ENCODE measurements around the gene USP40. TPM values are rescaled to one million over a fixed set of nuclear protein-coding genes. Genes with fewer than 3 reads are reported as not detected.

The USP40 gene
- total and polyA plus RNA-seq, 9 of the 15 experiments (the other 6 are each of a cell fraction or from before 2014, with no cell fraction given): 5.5 to 15.0 (median 9.3) TPM

DNA sequence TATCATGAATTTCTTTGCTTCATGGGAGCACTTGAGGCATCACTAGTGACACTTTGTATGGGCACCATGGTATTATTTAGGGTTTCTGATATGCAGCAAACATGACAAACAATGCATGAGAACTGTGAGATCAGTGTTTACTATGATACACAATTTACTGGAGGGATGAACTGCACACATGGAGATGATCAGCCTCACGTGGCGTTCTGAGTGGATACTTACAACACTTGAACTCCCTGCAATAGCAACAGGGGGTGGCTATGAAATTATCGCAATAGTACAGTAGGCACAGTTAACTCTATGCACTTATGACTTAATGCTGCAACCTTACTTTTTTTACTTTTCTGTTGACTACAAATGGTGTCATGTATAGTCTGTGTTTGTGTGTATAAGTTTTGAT is 32.4 kb upstream of the USP40 start:
- no peak for ATAC-seq
- Histone ChIP-seq H3K4me3 (no peak overlapping the region), H3K4me1 (replicated peaks in 1 of 2; ENCODE audit: control insufficient read depth in 2 of 2, insufficient read depth in 2 of 2, low read length in 2 of 2) (no peaks in the 10 kb centered on the region), H3K4me2 (ENCODE audit: insufficient read depth, low read length) (no peak overlapping the region), H3K36me3 (ENCODE audit: control insufficient read depth, insufficient read depth, low read length) (no peaks in the 10 kb centered on the region), H3K27ac (ENCODE audit: extremely low read depth, low read depth, low read length) (no peak overlapping the region), H3K9me3 (replicated peaks; ENCODE audit: control insufficient read depth, insufficient read depth, low read depth, low read length) (no peaks in the 10 kb centered on the region), H3K9ac (ENCODE audit: insufficient read depth in 1 of 2, low read depth in 2 of 2, low read length in 2 of 2) (no peak overlapping the region), H3K27me3 (ENCODE audit: control insufficient read depth in 2 of 2, insufficient read depth in 2 of 2, low read length in 2 of 2) (no peaks in the 10 kb centered on the region), H2AFZ (ENCODE audit: low read depth, low read length) (no peak overlapping the region), H4K20me1 (replicated peaks; ENCODE audit: control insufficient read depth, insufficient read depth, low read length) (no peaks in the 10 kb centered on the region), H3K9me1 (ENCODE audit: control insufficient read depth, insufficient read depth, low read length) (no peaks in the 10 kb centered on the region), H3K79me2 (ENCODE audit: control insufficient read depth, insufficient read depth, low read length) (no peaks in the 10 kb centered on the region)
- WGBS (ENCODE audit: insufficient coverage, low coverage, missing lambda C conversion rate): 7% methylated on average over 3 of the region's 3 CpGs
- intact Hi-C loops (cut with micrococcal nuclease) (no loop called here), in situ Hi-C loops (cut with MboI) (no loop called here)
- FAIRE-seq: no peak
- BruUV-seq (replicated peaks): no TSS peak
- CTCF ChIA-PET (ENCODE audit: low intra/inter-chr PET ratio): no interaction called here
- DNase-seq (ENCODE audit: extremely low read depth in 1 of 4, low spot score in 3 of 4): no peak
- POLR2A ChIA-PET: no interaction called here
- TF ChIP-seq ZNF174 (CRISPR knock-in tag; IDR thresholded peaks at IDR 0.05) (no peak), SLC30A9 (CRISPR knock-in tag; IDR thresholded peaks at IDR 0.05) (no peak), CBX1 (IDR thresholded peaks at IDR 0.05; ENCODE audit: low read depth) (no peak), JUND (IDR thresholded peaks at IDR 0.05; ENCODE audit: borderline replicate concordance, low read depth, low read length) (no peak), JUND (tag; IDR thresholded peaks at IDR 0.05; ENCODE audit: borderline replicate concordance, low read depth, low read length) (no peak), ZNF3 (CRISPR knock-in tag; IDR thresholded peaks at IDR 0.05) (no peak), DPF2 (IDR thresholded peaks at IDR 0.05) (no peak), ZNF778 (CRISPR knock-in tag; IDR thresholded peaks at IDR 0.05) (no peak), FOXJ2 (tag; IDR thresholded peaks at IDR 0.05) (no peak), NRF1 (conservative IDR thresholded peaks at IDR 0.05 in 1 of 2, IDR thresholded peaks at IDR 0.05 in 1 of 2) (no peak), TAF9B (IDR thresholded peaks at IDR 0.05; ENCODE audit: partially characterized antibody) (no peak), STAT5A (IDR thresholded peaks at IDR 0.05; ENCODE audit: borderline replicate concordance, low read length) (no peak), TBP (optimal IDR thresholded peaks at IDR 0.05; ENCODE audit: low read depth, low read length) (no peak), ARNT (IDR thresholded peaks at IDR 0.05) (no peak)
- TF ChIP-seq, protein P1, sequence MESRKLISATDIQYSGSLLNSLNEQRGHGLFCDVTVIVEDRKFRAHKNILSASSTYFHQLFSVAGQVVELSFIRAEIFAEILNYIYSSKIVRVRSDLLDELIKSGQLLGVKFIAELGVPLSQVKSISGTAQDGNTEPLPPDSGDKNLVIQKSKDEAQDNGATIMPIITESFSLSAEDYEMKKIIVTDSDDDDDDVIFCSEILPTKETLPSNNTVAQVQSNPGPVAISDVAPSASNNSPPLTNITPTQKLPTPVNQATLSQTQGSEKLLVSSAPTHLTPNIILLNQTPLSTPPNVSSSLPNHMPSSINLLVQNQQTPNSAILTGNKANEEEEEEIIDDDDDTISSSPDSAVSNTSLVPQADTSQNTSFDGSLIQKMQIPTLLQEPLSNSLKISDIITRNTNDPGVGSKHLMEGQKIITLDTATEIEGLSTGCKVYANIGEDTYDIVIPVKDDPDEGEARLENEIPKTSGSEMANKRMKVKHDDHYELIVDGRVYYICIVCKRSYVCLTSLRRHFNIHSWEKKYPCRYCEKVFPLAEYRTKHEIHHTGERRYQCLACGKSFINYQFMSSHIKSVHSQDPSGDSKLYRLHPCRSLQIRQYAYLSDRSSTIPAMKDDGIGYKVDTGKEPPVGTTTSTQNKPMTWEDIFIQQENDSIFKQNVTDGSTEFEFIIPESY (CRISPR knock-in tag; IDR thresholded peaks at IDR 0.05): no peak
- TF ChIP-seq, protein P2, sequence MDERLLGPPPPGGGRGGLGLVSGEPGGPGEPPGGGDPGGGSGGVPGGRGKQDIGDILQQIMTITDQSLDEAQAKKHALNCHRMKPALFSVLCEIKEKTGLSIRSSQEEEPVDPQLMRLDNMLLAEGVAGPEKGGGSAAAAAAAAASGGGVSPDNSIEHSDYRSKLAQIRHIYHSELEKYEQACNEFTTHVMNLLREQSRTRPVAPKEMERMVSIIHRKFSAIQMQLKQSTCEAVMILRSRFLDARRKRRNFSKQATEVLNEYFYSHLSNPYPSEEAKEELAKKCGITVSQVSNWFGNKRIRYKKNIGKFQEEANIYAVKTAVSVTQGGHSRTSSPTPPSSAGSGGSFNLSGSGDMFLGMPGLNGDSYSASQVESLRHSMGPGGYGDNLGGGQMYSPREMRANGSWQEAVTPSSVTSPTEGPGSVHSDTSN (CRISPR knock-in tag; IDR thresholded peaks at IDR 0.05; ENCODE audit: low read depth): no peak
- TF ChIP-seq, protein P2 (tag; conservative IDR thresholded peaks at IDR 0.05; ENCODE audit: low read depth): no peak
- TF ChIP-seq, protein P3, sequence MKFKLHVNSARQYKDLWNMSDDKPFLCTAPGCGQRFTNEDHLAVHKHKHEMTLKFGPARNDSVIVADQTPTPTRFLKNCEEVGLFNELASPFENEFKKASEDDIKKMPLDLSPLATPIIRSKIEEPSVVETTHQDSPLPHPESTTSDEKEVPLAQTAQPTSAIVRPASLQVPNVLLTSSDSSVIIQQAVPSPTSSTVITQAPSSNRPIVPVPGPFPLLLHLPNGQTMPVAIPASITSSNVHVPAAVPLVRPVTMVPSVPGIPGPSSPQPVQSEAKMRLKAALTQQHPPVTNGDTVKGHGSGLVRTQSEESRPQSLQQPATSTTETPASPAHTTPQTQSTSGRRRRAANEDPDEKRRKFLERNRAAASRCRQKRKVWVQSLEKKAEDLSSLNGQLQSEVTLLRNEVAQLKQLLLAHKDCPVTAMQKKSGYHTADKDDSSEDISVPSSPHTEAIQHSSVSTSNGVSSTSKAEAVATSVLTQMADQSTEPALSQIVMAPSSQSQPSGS (CRISPR knock-in tag; IDR thresholded peaks at IDR 0.05): no peak
- TF ChIP-seq, protein P4, sequence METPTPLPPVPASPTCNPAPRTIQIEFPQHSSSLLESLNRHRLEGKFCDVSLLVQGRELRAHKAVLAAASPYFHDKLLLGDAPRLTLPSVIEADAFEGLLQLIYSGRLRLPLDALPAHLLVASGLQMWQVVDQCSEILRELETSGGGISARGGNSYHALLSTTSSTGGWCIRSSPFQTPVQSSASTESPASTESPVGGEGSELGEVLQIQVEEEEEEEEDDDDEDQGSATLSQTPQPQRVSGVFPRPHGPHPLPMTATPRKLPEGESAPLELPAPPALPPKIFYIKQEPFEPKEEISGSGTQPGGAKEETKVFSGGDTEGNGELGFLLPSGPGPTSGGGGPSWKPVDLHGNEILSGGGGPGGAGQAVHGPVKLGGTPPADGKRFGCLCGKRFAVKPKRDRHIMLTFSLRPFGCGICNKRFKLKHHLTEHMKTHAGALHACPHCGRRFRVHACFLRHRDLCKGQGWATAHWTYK (CRISPR knock-in tag; IDR thresholded peaks at IDR 0.05): no peak
